Mucosa of descending colon (tissue), 3 donors: ENCODE measurements around the gene ZNF385C. TPM values are rescaled to one million over a fixed set of nuclear protein-coding genes. Genes with fewer than 3 reads are reported as not detected.

Experiments
- ATAC-seq: fragments of 200-7000 bp; cut with Tn5 transposase; one replicate; pipeline ENCODE4 v1.9.1; 2020; ENCODE audit warnings: mild to moderate bottlenecking, moderate library complexity
- DNase-seq, 3 donors: peaks; one replicate each; pipeline ENCODE4 v3.0.0-alpha.2; 2020
- H3K36me3 ChIP-seq: fragments of 200-600 bp; one replicate; pipeline ENCODE4 v1.8.0; 2021; ENCODE audit warnings: low read depth, mild to moderate bottlenecking
- H3K4me1 ChIP-seq: fragments of 200-600 bp; one replicate; pipeline ENCODE4 v1.8.0; 2021; ENCODE audit warnings: low read depth, mild to moderate bottlenecking
- H3K4me3 ChIP-seq: fragments of 200-600 bp; one replicate; pipeline ENCODE4 v1.8.0; 2021; ENCODE audit warnings: mild to moderate bottlenecking
- H3K9me3 ChIP-seq: fragments of 200-600 bp; one replicate; pipeline ENCODE4 v1.8.0; 2021; ENCODE audit warnings: mild to moderate bottlenecking
- intact Hi-C, 2 donors: fragments of 100-400 bp; cut with DNase I in 1 of 2; cut with micrococcal nuclease in 1 of 2; formaldehyde crosslinking; loops; one replicate each; pipeline versions ENCODE4 v1.11.0 to v1.11.1; 2022; cut with DNase I, micrococcal nuclease
- total RNA-seq, 3 donors: library from RNA; stranded (reverse); fragmentation: NEBNext Ultra II Directional in 2 of 3; extraction: Animal tissue kit (Norgen Biotek cat#: 25700) in 2 of 3; gene quantifications; one replicate each; pipeline versions ENCODE4 v1.2.1 to v1.2.4, GENCODE V29; 2021 to 2023
- TF ChIP-seq, protein P1 (sequence below): fragments of 200-600 bp; IDR thresholded peaks from one replicate; pipeline ENCODE4 v1.8.0; 2022; ENCODE audit warnings: antibody characterized with exemption, mild to moderate bottlenecking
- donor health status: DM: no; HTN: no; CAD: no; lungs with moderate emphysema.
- donor health status: DM: no; HTN: no; CAD: no.
- donor health status: DM: no; HTN: yes; CAD: no.

Gene ZNF385C
- total RNA-seq, 3 donors from 2014 or later, result 0.41 to 0.96 (median 0.58) TPM

DNA sequence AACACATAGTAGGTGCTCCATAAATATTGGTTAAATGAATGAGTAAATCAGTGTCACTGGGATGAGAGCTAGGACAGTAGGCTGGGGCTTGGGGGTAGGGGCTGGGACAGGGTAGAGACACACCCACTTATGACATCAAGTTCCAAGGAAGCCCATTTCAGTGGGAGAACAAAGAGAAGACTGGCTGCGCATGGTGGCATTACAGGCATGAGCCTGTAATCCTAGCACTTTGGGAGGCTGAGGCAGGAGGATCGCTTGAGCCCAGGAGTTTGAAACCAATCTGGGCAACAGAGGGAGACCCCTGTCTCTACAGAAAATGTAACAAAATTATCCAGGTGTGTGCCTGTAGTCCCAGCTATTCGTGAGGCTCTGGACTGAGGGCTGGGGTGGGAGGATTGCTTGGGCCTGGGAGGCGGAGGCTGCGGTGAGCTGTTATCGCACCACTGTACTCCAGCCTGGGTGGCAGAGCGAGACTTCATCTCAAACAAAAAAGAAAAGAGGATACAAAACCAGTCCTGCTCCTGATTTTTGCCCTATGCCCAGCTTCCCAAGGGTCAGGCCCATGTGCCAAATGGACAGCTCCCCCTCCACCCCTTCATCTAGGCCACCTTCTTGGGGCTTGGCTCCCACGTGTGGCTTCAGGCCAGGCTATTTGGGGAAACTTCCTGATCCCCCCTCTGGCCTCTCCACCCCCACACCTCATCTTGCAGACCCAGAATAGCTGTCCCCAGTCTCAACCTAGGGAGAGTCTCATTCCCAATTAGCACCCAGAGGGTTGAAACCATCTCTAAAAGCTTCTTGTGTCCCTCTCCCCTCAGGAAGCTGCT, 7.1 kb downstream of the ZNF385C start:
- Histone ChIP-seq H3K4me3 (no peak overlapping the region), H3K9me3 (no peaks in the 10 kb centered on the region), H3K36me3 (no peaks in the 10 kb centered on the region), H3K4me1 (no peaks in the 10 kb centered on the region)
- ATAC-seq (no peak), DNase-seq (peak in 1 of 3 donors; percentile 2)
- intact Hi-C loops, result no loop called here
- TF ChIP-seq, protein P1, sequence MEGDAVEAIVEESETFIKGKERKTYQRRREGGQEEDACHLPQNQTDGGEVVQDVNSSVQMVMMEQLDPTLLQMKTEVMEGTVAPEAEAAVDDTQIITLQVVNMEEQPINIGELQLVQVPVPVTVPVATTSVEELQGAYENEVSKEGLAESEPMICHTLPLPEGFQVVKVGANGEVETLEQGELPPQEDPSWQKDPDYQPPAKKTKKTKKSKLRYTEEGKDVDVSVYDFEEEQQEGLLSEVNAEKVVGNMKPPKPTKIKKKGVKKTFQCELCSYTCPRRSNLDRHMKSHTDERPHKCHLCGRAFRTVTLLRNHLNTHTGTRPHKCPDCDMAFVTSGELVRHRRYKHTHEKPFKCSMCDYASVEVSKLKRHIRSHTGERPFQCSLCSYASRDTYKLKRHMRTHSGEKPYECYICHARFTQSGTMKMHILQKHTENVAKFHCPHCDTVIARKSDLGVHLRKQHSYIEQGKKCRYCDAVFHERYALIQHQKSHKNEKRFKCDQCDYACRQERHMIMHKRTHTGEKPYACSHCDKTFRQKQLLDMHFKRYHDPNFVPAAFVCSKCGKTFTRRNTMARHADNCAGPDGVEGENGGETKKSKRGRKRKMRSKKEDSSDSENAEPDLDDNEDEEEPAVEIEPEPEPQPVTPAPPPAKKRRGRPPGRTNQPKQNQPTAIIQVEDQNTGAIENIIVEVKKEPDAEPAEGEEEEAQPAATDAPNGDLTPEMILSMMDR, result no peak

DNA sequence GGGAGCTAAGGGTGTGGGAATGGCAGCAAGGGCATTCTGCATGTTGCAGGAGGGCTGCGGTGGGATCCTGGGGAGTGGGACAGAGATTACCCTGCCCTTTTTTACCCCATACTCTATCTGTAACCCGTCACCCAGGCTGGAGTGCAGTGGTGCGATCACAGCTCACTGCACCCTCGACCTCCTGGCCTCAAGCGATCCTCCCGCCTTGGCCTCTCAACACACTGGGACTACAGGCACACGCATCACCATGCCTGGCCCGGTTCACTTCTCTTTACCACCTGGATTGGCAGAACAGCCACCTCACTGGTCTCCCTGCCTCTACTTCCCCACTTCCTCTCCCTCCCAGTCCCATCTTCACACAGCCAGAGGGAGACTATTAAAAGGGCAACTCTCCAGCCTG, 9.5 kb downstream of the ZNF385C start:
- DNase-seq, result peak in 1 of 3 donors; percentile 15
- TF ChIP-seq, protein P1, result no peak
- intact Hi-C loops, result no loop called here
- Histone ChIP-seq H3K36me3 (no peaks in the 10 kb centered on the region), H3K4me1 (no peaks in the 10 kb centered on the region), H3K4me3 (no peak overlapping the region), H3K9me3 (no peaks in the 10 kb centered on the region)
- ATAC-seq, result no peak

DNA sequence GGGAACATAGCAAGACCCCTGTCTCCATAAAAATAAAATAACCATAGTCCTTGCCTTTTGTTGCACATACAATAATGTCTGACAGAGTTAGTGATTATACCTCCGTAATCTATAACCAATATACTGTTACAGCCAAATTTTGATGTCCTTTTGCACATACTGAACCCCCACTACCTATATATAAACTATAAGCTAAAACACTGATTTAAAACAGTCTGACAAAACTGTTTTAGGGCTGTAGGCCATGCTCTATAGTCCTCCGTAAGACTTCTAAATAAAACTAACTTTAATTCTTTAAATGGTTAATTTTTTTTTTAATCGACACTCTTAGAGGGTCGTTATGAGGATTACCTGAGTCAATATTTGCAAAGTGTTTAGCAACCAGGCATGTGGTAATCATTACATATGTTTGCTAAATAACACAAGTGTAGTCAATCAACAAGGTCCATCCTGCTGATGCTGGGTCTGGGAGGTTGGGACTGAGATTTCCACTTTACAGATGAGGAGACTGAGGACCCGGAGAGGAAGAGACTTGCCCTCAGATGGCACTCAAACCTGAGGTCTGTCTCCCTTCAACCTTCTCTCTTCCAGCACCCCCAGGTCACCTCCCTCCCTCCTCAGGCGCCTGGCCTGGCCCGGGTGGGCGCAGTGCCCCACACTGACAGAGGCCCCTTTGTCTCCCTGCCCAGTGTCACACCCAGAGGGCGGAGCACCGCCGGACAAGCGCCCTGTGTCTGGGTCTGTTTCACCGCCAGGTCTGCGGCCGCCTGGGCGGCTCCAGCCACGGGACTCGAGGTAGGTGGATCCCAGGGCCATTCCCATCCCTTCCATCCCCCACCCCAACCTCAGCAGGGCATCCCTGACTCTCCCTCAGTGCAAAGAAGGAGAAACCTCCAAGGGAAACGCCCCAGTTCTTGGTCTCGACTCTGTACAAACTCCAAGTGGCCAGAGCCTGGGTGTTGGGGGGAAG, 10.3 kb downstream of the ZNF385C start:
- DNase-seq (peak in 1 of 3 donors; percentile 40), ATAC-seq (peak; percentile 55)
- Histone ChIP-seq H3K9me3 (no peaks in the 10 kb centered on the region), H3K4me1 (no peaks in the 10 kb centered on the region), H3K36me3 (no peaks in the 10 kb centered on the region), H3K4me3 (no peak overlapping the region)
- intact Hi-C loops, result no loop called here
- TF ChIP-seq, protein P1, result no peak

DNA sequence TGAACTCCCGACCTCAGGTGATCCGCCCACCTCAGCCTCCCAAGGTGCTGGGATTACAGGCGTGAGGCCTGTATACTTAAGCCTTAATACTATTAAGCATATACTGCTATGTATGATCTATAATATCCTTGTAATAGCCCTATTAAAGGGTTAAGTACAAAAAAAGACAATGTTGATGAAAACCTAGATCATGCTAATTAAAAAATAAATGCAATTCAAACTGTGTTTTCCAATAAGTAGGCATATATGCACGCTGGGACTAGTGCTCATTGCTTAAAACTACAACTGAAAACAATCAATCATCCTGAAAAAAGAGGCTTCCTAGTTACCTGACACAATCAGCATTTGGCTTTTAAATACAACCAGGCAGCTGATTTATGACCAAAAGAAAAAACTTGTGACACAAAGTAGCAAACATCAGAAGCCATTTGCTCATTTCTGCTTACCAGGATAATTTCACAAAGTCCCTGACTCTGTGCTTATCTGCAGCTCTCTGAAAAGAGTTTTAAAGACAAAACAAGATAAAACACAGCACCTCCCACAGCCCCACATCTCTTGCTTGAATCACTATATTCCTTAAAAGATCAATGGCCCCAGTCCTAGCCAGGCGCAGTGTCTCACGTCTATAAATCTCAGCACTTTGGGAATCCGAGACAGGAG, 11.1 kb downstream of the ZNF385C start:
- no peak for ATAC-seq
- Histone ChIP-seq H3K36me3 (no peaks in the 10 kb centered on the region), H3K9me3 (no peaks in the 10 kb centered on the region), H3K4me3 (no peak overlapping the region), H3K4me1 (no peaks in the 10 kb centered on the region)
- intact Hi-C loops, result no loop called here
- peak in 1 of 3 donors; percentile 2 for DNase-seq
- TF ChIP-seq, protein P1, result no peak

DNA sequence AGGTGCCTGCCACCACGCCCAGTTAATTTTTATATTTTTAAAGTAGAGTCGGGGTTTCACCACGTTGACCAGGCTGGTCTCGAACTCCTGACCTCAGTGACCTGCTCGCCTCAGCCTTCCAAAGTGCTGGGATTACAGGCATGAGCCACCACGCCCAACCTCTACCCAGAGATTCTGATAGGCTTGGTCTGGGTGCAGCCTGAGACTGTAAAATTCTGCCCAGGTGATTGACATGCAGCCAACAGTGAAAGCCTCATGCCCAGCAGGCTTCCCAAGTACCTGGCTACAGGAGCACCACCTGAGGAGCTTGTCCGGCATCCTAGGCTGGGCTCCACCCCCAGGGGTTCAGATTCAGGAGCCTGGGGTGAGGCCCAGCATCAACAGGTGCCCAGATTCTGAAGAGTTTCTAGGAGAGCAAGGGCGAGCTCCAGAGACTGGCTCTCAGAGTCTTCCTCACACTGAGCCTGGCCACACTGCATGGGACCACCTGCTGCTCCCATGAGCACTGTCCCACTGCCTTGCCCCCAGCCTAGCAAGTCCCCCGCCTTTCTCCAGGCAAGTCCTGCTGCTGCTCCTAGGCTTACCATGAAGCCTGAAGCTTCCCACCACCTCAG, 16.6 kb downstream of the ZNF385C start:
- intact Hi-C loops, result no loop called here
- no peak overlapping the region for H3K4me3 ChIP-seq
- TF ChIP-seq, protein P1, result no peak
- H3K36me3 ChIP-seq, result no peaks in the 10 kb centered on the region
- no peaks in the 10 kb centered on the region for H3K4me1 ChIP-seq
- ATAC-seq (peak; percentile 52), DNase-seq (no peak)
- no peaks in the 10 kb centered on the region for H3K9me3 ChIP-seq
